Natural killer cell (primary cell): ENCODE data around the gene KBTBD7. TPM values are rescaled to one million over a fixed set of nuclear protein-coding genes. Genes with fewer than 3 reads are reported as not detected.

ENCODE experiments used
- ATAC-seq, 3 donors: fragments of 150-1000 bp in 2 of 3; fragments of 200-7000 bp in 1 of 3; cut with Tn5 transposase; 1 replicate in 1 of 3; 2 replicates in 2 of 3; pipeline ENCODE4 v1.10.0; 2021; ENCODE audit warnings: mild to moderate bottlenecking in 2 of 3, moderate library complexity in 2 of 3
- DNase-seq, 2 donors: peaks; one replicate each; pipeline versions ENCODE4 v3.0.0 to v3.0.0-alpha.2; 2013 to 2021; ENCODE audit warnings: mixed read lengths in 1 of 2
- H3K27ac ChIP-seq: one replicate; pipeline ENCODE4 v1.5.1; 2013; ENCODE audit warnings: mild to moderate bottlenecking, low read length
- H3K27me3 ChIP-seq: one replicate; pipeline ENCODE4 v1.6.1; 2013; ENCODE audit warnings: low read length; ENCODE audit not compliant: control insufficient read depth, insufficient read depth
- H3K36me3 ChIP-seq: one replicate; pipeline ENCODE4 v1.6.1; 2013; ENCODE audit warnings: low read length; ENCODE audit not compliant: control insufficient read depth, insufficient read depth
- H3K4me1 ChIP-seq: one replicate; pipeline ENCODE4 v1.6.1; 2013; ENCODE audit warnings: low read length; ENCODE audit not compliant: control insufficient read depth, insufficient read depth
- H3K4me3 ChIP-seq: one replicate; pipeline ENCODE4 v1.5.1; 2013; ENCODE audit warnings: low read length
- H3K9me3 ChIP-seq: one replicate; pipeline ENCODE4 v1.6.1; 2013; ENCODE audit warnings: low read length; ENCODE audit not compliant: control insufficient read depth, insufficient read depth
- H3K27ac Mint-ChIP-seq, 2 donors: one replicate each; pipeline ENCODE4 v1.8.0; 2022; ENCODE audit warnings: mild to moderate bottlenecking in 2 of 2, mixed read lengths in 2 of 2, moderate library complexity in 1 of 2
- H3K27me3 Mint-ChIP-seq, 2 donors: one replicate each; pipeline ENCODE4 v1.8.0; 2022; ENCODE audit warnings: low read depth in 2 of 2, mixed read lengths in 2 of 2
- H3K36me3 Mint-ChIP-seq: one replicate; pipeline ENCODE4 v1.8.0; 2022; ENCODE audit warnings: mixed read lengths
- H3K4me1 Mint-ChIP-seq, 2 donors: one replicate each; pipeline ENCODE4 v1.8.0; 2022; ENCODE audit warnings: mixed read lengths in 2 of 2
- H3K4me3 Mint-ChIP-seq: one replicate; pipeline ENCODE4 v1.8.0; 2022; ENCODE audit warnings: mild to moderate bottlenecking, moderate library complexity, mixed read lengths
- H3K9me3 Mint-ChIP-seq, 2 donors: one replicate each; pipeline ENCODE4 v1.8.0; 2022; ENCODE audit warnings: mixed read lengths in 2 of 2
- WGBS: methylation state at CpG from one replicate; pipeline ENCODE4 v1.1.7; 2013; ENCODE audit warnings: missing lambda C conversion rate; ENCODE audit not compliant: insufficient coverage; 5-methylcytosine and 5-hydroxymethylcytosine counted together
- intact Hi-C: fragments of 100-400 bp; cut with micrococcal nuclease; formaldehyde crosslinking; loops from one replicate; pipeline ENCODE4 v1.14.2; 2022
- total RNA-seq, 4 donors: library from RNA; stranded (reverse); fragments of 120-200 nt in 1 of 4; gene quantifications; one replicate each; pipeline versions ENCODE4 v1.2.3 to v1.2.4, GENCODE V29; 2013 to 2022
- TF ChIP-seq, protein P1 (sequence below): fragments of 200-600 bp; IDR thresholded peaks from one replicate; pipeline ENCODE4 v1.8.0; 2022; ENCODE audit warnings: antibody characterized with exemption

The KBTBD7 gene
- total RNA-seq, 3 donors from 2014 or later (not counting 1 experiment from before 2014, with no cell fraction given) = 2.1 to 4.1 (median 3.8) TPM

DNA sequence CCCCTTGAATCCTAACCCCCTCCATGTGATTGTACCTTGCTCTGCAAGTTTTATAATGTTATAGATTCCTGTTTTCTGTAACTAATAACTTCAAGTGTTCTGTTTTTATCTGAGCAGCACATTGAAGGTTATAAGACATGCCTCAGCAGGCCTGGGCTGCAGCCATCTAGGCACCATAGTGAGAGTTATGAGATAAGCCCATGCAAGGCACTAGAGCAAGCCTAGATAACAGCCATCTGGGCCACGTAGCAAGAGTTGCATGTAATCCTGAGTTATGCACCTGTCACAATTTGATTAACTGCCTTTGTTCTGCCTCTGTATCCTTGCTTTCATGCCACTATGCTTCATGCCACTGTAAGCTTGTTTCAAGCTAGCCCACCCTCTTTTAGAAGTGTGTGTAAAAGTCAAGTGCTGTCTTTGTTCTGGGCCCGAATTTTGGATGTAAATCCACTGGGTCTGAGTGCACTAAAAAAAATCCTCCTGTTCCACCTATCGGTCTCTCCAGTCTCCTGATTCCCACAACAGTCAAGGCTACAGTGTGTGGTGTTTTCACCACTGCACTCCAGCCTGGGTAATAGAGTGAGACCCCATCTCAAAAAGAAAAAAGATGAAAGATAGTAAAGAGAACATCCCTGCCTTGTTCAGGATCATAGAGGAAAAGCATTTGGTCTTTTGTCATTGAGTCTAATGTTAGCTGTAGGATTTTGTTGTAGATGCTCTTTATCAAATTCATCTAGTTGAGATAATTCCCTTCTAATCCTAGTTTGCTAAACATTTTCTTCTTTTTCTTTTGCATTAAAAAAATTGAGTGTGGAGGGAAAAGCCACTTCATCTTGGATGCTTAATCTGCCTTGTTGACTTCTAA, 45.7 kb downstream of the KBTBD7 start:
- WGBS = 95% methylated on average over 3 of the region's 3 CpGs
- H3K27me3 ChIP-seq = no peaks in the 10 kb centered on the region
- no peaks in the 10 kb centered on the region for H3K36me3 ChIP-seq
- DNase-seq (peak in 1 of 2 donors; percentile 6), ATAC-seq (no peak)
- Mint-ChIP-seq H3K4me1 (no peaks in the 10 kb centered on the region), H3K36me3 (peaks cover 53% of the 10 kb centered on the region), H3K27me3 (no peaks in the 10 kb centered on the region), H3K4me3 (no peak overlapping the region), H3K9me3 (peaks cover 21 to 25% of the 10 kb centered on the region in 2 donors), H3K27ac (no peak overlapping the region)
- peaks cover 38% of the 10 kb centered on the region for H3K9me3 ChIP-seq
- H3K27ac ChIP-seq = no peak overlapping the region
- no peaks in the 10 kb centered on the region for H3K4me1 ChIP-seq
- intact Hi-C loops = no loop called here
- TF ChIP-seq, protein P1, sequence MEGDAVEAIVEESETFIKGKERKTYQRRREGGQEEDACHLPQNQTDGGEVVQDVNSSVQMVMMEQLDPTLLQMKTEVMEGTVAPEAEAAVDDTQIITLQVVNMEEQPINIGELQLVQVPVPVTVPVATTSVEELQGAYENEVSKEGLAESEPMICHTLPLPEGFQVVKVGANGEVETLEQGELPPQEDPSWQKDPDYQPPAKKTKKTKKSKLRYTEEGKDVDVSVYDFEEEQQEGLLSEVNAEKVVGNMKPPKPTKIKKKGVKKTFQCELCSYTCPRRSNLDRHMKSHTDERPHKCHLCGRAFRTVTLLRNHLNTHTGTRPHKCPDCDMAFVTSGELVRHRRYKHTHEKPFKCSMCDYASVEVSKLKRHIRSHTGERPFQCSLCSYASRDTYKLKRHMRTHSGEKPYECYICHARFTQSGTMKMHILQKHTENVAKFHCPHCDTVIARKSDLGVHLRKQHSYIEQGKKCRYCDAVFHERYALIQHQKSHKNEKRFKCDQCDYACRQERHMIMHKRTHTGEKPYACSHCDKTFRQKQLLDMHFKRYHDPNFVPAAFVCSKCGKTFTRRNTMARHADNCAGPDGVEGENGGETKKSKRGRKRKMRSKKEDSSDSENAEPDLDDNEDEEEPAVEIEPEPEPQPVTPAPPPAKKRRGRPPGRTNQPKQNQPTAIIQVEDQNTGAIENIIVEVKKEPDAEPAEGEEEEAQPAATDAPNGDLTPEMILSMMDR = no peak
- no peak overlapping the region for H3K4me3 ChIP-seq

DNA sequence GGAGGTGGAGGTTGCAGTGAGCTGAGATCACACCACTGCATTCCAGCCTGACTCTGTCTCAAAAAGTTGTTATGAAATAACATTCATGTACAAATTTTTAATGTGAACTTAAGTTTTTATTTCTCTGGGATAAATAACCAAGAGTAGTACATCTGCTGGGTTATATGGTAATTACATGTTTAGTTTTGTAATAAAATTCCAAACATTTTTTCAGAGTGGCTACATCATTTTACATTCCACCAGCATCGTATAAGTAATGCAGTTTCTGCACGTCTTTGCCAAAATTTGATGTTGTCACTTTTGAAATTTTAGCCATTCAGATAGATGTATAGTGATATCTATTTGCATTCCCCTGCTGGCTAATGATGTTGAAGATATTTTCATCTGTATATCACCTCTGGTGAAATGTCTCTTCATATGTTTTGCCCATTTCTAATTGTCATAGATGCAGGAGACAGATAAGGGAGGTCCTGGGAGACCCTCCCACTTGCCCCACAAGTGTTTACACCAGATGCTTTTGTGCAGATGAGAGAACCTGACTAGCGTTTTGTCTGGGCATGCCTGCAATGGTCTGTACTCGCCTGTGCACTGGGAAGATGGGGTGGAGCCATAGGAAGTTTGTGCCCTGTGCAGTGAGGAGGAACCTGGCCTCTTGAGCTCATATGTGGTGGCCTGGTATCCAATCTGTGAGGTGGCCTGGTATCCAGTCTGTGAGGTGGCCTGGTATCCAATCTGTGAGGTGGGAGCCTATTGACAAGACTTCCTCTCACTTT, 49.0 kb downstream of the KBTBD7 start:
- H3K36me3 Mint-ChIP-seq = peaks cover 29% of the 10 kb centered on the region
- Histone ChIP-seq H3K27ac (no peak overlapping the region), H3K27me3 (no peaks in the 10 kb centered on the region), H3K36me3 (no peaks in the 10 kb centered on the region), H3K9me3 (peaks cover 27% of the 10 kb centered on the region), H3K4me3 (no peak overlapping the region), H3K4me1 (no peaks in the 10 kb centered on the region)
- intact Hi-C loops = no loop called here
- DNase-seq = no peak
- no peaks in the 10 kb centered on the region for H3K27me3 Mint-ChIP-seq
- TF ChIP-seq, protein P1 = no peak
- no peak overlapping the region for H3K4me3 Mint-ChIP-seq
- H3K4me1 Mint-ChIP-seq = no peaks in the 10 kb centered on the region
- no peak for ATAC-seq
- WGBS = 98% methylated on average over 3 of the region's 4 CpGs
- peaks cover 14 to 18% of the 10 kb centered on the region in 2 donors for H3K9me3 Mint-ChIP-seq
- H3K27ac Mint-ChIP-seq = no peak overlapping the region

DNA sequence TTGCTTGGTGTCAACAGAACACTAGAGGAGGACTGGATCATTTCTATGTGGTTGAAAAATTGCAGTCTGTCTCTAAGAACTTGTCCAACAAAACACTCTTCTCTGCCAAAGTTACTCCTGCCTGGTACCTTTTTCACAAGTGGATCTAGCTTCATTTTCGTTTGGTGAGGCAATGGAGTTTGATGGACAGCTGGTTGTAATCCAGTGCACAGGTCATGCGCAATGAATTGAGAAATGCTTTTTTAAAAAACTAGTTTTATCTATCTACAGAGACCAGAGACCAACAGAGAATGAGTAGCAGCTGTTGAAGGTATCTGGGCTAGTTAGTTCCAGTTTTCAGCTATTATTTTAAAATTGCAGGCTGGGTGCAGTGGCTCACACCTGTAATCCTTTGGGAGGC, 49.8 kb downstream of the KBTBD7 start:
- TF ChIP-seq, protein P1 = no peak
- H3K4me1 Mint-ChIP-seq = no peaks in the 10 kb centered on the region
- ATAC-seq = no peak
- intact Hi-C loops = no loop called here
- H3K9me3 Mint-ChIP-seq = peaks cover 12 to 13% of the 10 kb centered on the region in 2 donors
- Histone ChIP-seq H3K27ac (no peak overlapping the region), H3K36me3 (no peaks in the 10 kb centered on the region), H3K9me3 (peaks cover 19% of the 10 kb centered on the region), H3K27me3 (no peaks in the 10 kb centered on the region), H3K4me1 (no peaks in the 10 kb centered on the region), H3K4me3 (no peak overlapping the region)
- no peak for DNase-seq
- 90% methylated on average over 1 of the region's 2 CpGs for WGBS
- H3K27me3 Mint-ChIP-seq = no peaks in the 10 kb centered on the region
- peaks cover 22% of the 10 kb centered on the region for H3K36me3 Mint-ChIP-seq
- no peak overlapping the region for H3K4me3 Mint-ChIP-seq
- no peak overlapping the region for H3K27ac Mint-ChIP-seq

Other genes starting within 250 kb of the KBTBD7 start
- gene ELF1, start 175.3 kb downstream of the KBTBD7 start, total RNA-seq = 100 to 1,000 TPM; 174 to 216 (median 193) TPM
- gene WBP4, start 133.1 kb downstream of the KBTBD7 start, total RNA-seq = 1 to 10 TPM; 4.2 to 6.8 (median 5.1) TPM
- 1 to 10 TPM; 1.7 to 3.2 (median 3.1) TPM for gene KBTBD6, start 61.8 kb downstream of the KBTBD7 start, total RNA-seq
- gene MTRF1, start 69.0 kb upstream of the KBTBD7 start, total RNA-seq = 10 to 100 TPM; 20.3 to 24.1 (median 24.0) TPM
- gene NAA16, start 116.7 kb upstream of the KBTBD7 start, total RNA-seq = 10 to 100 TPM; 49.4 to 55.3 (median 53.1) TPM